A549 (cell line): Measurements from ENCODE around the gene ELP5.

Experiments
- CBX8 ChIP-seq: fragments of 200-600 bp; sonication (generic); IDR thresholded peaks from 2 replicates; pipeline ENCODE4 v1.6.1; 2016
- CEBPB ChIP-seq, 2 experiments: fragments of >200 bp in 1 of 2; sonication (Bioruptor Twin) in 1 of 2; formaldehyde crosslinking in 1 of 2; IDR thresholded peaks; 2 replicates each; pipeline ENCODE4 v1.6.1; 2012 to 2016
- CHD2 ChIP-seq: fragments of 150-350 bp; IDR thresholded peaks from 2 replicates; pipeline ENCODE4 v1.6.1; 2014; ENCODE audit warnings: low read length; ENCODE audit not compliant: partially characterized antibody
- EP300 ChIP-seq, 2 experiments: fragments of >200 bp; sonication (Bioruptor Twin); formaldehyde crosslinking; IDR thresholded peaks; 2 replicates in 1 of 2; 3 replicates in 1 of 2; pipeline ENCODE4 v1.6.1; 2016 to 2017
- HEYL ChIP-seq: fragments of 250-450 bp; sonication (Bioruptor Pico); IDR thresholded peaks from 2 replicates; pipeline ENCODE4 v1.8.0; 2021; ENCODE audit warnings: mild to moderate bottlenecking, moderate library complexity
- POLR2A ChIP-seq: IDR thresholded peaks from 2 replicates; pipeline ENCODE4 v1.6.1; 2012; ENCODE audit warnings: mild to moderate bottlenecking, low read length
- RAD21 ChIP-seq, 2 experiments: fragments of >200 bp in 1 of 2; sonication (Bioruptor Twin) in 1 of 2; formaldehyde crosslinking in 1 of 2; IDR thresholded peaks in 1 of 2; conservative IDR thresholded peaks in 1 of 2; 2 replicates in 1 of 2; 3 replicates in 1 of 2; pipeline ENCODE4 v1.6.1; 2012 to 2018; ENCODE audit warnings: inconsistent platforms in 1 of 2
- RCOR1 ChIP-seq: fragments of 150-350 bp; IDR thresholded peaks from 2 replicates; pipeline ENCODE4 v1.6.1; 2014; ENCODE audit warnings: antibody characterized with exemption, low read length, low read depth
- ZNF302 ChIP-seq: fragments of 250-450 bp; sonication (Bioruptor Pico); IDR thresholded peaks from 2 replicates; pipeline ENCODE4 v1.9.0; 2021; ENCODE audit warnings: inconsistent platforms, mild to moderate bottlenecking, moderate library complexity
- TF ChIP-seq, protein P1 (sequence below): fragments of >200 bp; sonication (Bioruptor Twin); formaldehyde crosslinking; IDR thresholded peaks from 3 replicates; pipeline ENCODE4 v1.5.1; 2016
- TF ChIP-seq, protein P2 (sequence below): fragments of 200-600 bp; sonication (generic); IDR thresholded peaks from 2 replicates; pipeline ENCODE4 v1.6.1; 2016; ENCODE audit warnings: antibody characterized with exemption, mild to moderate bottlenecking, moderate library complexity
- TF ChIP-seq, protein P3 (sequence below): fragments of 150-350 bp; IDR thresholded peaks from 2 replicates; pipeline ENCODE4 v1.6.1; 2014; ENCODE audit warnings: low read depth, mild to moderate bottlenecking, low read length

DNA sequence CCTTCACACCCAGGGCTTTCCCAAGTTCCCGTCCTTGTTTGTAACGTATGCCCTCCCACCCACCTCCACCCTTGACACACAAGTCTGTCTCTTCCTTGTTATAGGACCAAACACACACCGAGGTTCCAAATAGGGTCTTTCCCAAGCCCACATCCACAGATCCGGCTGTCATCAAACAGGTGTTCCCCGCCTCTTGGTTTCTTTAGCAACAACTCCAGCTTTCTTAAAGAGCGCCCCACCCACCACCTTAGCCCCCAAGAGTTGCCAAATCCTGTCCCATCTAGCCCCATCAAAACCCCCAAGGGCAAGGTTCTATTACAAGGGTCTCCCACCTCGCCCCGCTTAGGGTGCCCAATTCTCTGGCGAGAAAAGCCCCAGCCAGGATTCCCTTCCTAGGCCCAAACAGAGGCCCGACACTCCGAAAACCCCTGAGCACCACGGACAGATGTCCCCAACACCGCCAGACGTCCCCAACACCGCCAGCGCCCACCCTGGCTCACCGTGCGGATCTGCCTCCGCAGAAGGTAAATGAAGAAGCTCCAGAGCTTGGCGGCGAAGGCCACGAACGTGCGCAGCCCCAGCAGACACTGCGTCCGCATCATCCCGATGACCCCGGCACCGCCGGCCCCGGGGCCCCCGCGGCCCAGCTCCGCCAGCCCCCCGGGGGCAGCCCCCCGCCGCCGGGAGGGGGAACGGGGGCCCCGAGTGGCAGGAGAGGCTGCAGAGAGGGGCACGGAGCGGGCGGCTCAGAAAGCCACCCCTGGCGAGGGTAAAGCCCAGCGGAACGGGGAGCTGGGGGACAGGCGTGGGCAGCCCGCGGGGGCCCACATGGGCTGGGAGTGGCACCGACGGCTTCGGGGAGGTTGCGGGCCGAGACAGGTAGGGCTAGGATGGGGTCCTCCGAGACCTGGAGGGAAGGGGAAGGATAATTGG is 1.1 kb upstream of the ELP5 start:
- TF ChIP-seq CEBPB (IDR thresholded peaks at IDR 0.05) (no peak), CHD2 (no peak), POLR2A (no peak), EP300 (IDR thresholded peaks at IDR 0.05) (no peak), HEYL (CRISPR knock-in tag) (no peak), RCOR1 (no peak), ZNF302 (no peak), CBX8 (no peak), RAD21 (conservative IDR thresholded peaks at IDR 0.05 in 1 of 2, IDR thresholded peaks at IDR 0.05 in 1 of 2) (no peak)
- TF ChIP-seq, protein P1, sequence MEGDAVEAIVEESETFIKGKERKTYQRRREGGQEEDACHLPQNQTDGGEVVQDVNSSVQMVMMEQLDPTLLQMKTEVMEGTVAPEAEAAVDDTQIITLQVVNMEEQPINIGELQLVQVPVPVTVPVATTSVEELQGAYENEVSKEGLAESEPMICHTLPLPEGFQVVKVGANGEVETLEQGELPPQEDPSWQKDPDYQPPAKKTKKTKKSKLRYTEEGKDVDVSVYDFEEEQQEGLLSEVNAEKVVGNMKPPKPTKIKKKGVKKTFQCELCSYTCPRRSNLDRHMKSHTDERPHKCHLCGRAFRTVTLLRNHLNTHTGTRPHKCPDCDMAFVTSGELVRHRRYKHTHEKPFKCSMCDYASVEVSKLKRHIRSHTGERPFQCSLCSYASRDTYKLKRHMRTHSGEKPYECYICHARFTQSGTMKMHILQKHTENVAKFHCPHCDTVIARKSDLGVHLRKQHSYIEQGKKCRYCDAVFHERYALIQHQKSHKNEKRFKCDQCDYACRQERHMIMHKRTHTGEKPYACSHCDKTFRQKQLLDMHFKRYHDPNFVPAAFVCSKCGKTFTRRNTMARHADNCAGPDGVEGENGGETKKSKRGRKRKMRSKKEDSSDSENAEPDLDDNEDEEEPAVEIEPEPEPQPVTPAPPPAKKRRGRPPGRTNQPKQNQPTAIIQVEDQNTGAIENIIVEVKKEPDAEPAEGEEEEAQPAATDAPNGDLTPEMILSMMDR = no peak
- TF ChIP-seq, protein P2, sequence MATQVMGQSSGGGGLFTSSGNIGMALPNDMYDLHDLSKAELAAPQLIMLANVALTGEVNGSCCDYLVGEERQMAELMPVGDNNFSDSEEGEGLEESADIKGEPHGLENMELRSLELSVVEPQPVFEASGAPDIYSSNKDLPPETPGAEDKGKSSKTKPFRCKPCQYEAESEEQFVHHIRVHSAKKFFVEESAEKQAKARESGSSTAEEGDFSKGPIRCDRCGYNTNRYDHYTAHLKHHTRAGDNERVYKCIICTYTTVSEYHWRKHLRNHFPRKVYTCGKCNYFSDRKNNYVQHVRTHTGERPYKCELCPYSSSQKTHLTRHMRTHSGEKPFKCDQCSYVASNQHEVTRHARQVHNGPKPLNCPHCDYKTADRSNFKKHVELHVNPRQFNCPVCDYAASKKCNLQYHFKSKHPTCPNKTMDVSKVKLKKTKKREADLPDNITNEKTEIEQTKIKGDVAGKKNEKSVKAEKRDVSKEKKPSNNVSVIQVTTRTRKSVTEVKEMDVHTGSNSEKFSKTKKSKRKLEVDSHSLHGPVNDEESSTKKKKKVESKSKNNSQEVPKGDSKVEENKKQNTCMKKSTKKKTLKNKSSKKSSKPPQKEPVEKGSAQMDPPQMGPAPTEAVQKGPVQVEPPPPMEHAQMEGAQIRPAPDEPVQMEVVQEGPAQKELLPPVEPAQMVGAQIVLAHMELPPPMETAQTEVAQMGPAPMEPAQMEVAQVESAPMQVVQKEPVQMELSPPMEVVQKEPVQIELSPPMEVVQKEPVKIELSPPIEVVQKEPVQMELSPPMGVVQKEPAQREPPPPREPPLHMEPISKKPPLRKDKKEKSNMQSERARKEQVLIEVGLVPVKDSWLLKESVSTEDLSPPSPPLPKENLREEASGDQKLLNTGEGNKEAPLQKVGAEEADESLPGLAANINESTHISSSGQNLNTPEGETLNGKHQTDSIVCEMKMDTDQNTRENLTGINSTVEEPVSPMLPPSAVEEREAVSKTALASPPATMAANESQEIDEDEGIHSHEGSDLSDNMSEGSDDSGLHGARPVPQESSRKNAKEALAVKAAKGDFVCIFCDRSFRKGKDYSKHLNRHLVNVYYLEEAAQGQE = no peak
- TF ChIP-seq, protein P3, sequence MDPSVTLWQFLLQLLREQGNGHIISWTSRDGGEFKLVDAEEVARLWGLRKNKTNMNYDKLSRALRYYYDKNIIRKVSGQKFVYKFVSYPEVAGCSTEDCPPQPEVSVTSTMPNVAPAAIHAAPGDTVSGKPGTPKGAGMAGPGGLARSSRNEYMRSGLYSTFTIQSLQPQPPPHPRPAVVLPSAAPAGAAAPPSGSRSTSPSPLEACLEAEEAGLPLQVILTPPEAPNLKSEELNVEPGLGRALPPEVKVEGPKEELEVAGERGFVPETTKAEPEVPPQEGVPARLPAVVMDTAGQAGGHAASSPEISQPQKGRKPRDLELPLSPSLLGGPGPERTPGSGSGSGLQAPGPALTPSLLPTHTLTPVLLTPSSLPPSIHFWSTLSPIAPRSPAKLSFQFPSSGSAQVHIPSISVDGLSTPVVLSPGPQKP = no peak
